Astrocyte of the hippocampus (primary cell): ENCODE results near the gene LSM6.
A peak's percentile ranks its signal among the peaks of the same experiment; 100 is the strongest.

ENCODE experiments used
- DNase-seq: peaks from one replicate; pipeline ENCODE4 v3.0.0; 2011; ENCODE audit warnings: low read depth, low spot score

Gene LSM6

DNA sequence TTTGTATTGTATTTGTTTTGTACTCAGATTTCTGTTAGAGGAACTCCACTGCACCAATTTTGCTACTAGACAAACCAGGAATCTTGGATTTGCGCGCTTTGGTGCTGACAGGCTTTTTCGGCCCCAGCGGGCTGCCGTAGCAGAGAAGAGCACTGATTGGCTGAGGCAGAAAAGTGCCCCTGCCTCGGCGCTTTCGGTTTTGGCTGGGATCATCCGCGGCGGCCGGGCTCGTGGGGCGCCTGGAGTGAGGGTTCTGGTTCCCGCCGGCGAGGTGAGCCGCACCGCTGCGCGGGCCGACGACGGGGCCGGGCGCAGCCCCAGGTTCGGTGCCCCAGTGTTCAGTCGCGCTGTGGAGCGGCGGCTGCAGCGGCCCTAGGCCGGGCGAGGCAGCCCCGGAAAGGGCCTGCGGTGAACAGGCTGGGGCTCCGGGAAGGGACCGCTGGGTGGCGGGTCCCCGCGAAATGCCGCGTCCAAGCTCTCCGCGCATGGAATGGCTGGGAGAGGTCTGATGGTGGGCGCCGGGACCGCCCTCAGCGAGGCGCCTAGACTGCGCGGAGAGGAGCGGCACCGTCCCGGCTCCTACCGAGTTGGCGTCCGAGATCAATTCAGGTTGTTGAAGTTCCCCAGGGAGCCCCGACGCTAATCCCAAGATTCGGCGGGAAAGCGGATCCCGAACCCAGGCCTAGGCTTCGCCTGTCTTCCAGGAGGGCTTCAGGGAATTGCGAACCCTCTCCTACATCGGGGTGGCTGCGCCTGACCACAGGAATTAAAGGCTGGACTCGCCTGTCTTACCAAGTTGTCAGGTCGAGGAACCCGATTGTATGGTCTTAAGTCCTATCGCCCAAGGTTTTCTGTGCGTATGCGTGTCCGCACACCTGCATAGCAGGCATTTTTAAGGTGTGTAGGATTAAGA lies at the start of gene LSM6:
Gene LSM6 (plus strand): TSS at position 178 of the 913 bp plus-strand sequence. CDS start 7,204 bp downstream, outside the sequence.
- peak; percentile 93 for DNase-seq

- no peak for DNase-seq
Measured at GRCh38 chr4:146132445-146132844, 43.1 kb upstream of the LSM6 start.

GRCh38 chr4:146134761-146135445 lies 40.6 kb upstream of the LSM6 start:
- peak; percentile 66 for DNase-seq

- DNase-seq, result no peak
Measured at GRCh38 chr4:146135941-146136340, 39.6 kb upstream of the LSM6 start.

GRCh38 chr4:146142768-146143167 lies 32.8 kb upstream of the LSM6 start:
- DNase-seq, result no peak

DNA sequence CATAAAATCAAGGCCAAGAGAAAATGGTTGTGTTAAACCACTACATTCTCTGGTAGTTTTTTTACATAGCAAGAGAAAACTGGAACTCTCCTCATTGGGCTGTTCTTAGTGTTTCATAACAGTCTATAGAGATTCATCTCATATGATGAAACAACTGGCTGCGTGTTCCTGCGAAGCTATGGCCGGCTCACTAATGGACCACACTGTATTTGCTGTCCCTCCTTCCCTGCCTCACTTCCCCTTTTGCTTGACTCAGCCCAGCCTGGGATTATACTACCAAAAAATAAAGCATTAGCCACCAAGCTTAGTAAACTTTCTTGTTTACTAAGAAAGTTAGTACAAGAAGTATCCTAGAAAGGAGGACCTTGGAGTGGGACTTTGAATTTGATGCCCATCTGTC lies 31.6 kb upstream of the LSM6 start:
- no peak for DNase-seq

DNA sequence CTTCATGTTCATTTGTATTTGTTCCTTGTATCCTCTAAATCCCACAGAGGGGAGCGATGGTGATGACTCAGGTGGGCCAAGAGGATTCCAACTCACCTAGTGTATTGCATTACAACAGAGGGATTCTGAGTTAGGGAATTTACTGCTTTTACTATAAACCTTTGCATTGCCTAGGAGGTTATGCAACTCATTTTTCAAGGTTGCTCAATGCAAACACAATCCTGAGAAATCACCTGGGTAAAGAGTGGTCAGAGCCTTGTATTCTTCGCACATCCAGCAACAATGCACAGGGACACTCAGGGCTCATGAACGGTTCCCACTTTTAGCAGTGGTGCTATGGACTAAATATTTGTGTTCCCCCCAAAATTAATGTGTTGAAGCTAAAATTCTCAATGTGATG lies 28.6 kb upstream of the LSM6 start:
- DNase-seq, result no peak

DNA sequence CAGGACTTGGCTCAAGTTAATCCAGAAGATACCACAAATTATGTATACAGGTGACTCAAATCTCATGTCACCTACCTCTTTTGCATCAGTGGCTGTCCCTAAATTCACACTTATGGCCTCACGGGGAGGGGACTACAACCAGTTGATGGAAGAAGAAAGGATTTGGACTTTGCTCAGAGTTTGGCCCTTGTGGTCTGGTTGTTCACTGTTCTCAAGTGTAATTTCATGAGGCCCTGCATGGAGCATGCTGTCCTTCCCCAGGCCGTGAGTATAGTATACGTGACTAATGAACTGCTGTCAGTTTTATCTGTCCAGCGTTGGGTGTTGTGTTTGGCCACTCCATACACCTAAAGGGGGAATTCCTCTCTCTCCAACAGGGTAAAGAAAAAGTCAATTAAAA lies 27.5 kb upstream of the LSM6 start:
- no peak for DNase-seq

DNA sequence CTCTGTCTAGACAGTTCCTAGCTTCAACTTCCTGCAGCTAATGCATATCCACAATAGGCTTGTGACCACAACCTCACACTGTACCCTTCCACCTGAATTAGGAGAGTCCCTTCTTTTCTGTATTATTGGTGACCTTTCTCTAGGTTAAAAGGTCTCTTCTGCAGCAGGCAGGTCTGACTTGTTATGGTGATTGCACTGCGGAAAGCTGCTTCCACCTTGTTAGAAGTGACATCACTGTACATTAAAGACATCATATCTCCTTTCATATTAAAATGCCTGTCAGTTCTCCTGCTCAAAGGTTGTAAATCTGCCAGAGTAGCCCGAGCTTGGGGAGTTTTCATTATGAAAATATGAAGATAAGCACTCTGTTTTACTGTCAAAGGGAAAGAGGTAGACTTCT lies 21.5 kb upstream of the LSM6 start:
- no peak for DNase-seq

- DNase-seq, result no peak
Measured at GRCh38 chr4:146155152-146155724, 20.3 kb upstream of the LSM6 start.

DNA sequence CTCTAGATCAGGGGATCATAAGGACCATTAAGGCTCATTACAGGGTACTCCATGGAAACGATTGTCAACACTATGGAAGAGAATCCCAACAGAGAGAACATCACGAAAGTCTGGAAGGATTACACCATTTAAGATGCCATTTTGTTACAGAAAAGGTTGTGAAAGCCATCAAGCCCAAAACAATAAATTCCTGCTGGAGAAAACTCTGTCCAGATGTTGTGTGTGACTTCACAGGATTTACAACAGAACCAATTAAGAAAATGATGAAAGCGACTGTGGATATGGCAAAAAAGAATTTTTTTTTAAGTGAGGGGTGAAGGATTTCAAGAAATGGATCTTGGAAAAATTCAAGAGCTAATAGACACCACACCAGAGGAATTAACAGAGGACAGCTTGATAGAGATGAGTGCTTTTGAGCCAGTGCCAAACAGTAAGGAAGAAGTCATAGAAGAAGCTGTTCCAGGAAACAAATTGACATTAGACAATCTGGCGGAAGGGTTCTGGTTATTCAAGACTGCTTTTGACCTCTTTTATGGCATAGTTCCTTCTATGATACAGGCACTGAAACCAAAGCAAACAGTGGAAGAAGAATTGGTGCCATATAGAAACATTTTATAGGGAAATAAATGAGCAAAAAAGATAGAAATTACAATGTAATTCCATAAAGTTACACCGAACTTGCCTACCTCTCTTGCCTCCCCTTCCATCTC lies 17.3 kb upstream of the LSM6 start:
- DNase-seq, result no peak

DNA sequence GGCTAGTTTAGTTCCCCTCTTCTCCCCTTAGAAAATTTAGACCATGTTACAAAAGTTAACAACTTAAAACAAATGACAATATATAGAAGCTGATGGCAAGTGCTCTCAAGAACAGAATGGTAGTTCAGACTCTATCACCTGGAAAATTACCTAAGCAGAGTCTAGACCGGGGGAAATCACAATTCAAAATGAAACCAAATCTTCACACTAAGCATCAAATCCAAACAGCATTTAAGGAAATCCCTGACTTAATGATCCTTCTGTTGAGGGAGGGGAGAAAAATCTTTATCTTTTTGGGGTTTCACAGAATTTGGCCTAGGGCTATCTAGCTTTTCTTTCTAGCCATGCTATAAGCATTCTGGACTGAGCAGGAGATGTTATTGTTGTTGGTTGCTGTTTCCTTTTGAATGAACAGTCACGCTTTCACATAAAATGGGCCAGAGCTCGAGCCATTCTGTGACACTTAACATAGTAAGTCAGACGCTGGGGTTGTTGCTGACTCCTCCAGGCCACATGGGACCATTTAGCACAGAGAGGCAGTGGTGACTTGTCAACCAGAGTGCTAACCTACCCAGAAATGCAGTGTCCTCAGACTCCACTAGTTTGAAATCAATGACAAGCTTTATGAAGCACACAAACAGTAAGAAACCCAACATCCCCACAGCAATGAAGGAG lies 16.0 kb upstream of the LSM6 start:
- no peak for DNase-seq

- no peak for DNase-seq
Measured at GRCh38 chr4:146161243-146161642, 14.3 kb upstream of the LSM6 start.

DNA sequence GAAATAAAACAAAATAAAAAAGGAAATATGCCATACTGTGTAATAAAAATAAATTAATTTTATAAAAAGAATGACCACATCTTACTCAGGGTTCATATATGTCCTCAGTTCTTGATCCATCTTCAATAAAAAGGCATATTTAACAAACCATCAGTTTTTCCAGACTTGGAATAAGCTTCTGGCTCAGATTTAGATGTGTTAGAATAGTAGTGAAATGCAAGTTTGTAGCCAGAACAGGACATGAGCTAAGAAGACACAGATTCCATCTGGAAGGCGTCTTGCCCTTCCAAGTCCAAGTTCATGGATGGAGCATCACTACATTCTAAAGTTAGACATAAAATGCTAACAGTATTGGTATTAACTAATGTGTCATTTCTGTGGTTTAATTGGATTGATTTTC lies 10.3 kb upstream of the LSM6 start:
- DNase-seq, result no peak

DNA sequence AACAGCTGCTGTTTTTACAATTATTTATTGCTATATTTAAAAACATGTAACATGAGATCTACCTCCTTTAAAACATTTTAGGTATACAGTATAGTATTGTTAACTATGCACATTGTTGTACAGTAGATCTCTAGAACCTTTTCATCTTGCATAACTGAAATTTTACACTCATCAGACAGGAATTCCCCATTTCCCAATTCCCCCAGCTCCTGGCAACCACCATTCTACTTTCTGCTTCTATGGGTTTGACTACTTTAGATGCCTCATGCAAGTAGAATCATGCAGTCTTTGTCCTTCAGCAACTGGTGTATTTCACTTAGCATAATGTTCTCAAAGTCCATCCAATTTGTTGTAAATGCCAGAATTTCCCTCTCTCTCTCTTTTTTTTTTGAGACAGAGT lies 9.7 kb upstream of the LSM6 start:
- DNase-seq, result peak; percentile 80

DNA sequence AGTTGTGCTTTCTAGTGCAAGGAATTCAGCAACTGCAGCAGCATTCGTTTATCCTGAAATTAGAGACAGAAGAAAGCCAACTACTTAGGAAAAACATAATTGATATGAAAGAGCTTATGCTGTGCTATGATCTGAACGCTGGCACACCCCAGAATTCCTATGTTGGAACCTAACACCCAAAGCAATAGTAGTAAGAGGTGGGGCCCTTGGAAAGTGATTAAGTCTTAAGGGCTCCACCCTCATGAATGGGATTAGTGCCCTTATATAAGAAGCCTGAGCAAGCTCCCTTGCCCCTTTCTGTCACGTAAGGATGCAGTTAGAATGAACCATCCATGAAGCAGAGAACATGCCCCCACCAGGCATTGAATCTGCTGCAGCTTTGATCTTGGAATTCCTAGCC lies 5.4 kb upstream of the LSM6 start:
- DNase-seq, result no peak

DNA sequence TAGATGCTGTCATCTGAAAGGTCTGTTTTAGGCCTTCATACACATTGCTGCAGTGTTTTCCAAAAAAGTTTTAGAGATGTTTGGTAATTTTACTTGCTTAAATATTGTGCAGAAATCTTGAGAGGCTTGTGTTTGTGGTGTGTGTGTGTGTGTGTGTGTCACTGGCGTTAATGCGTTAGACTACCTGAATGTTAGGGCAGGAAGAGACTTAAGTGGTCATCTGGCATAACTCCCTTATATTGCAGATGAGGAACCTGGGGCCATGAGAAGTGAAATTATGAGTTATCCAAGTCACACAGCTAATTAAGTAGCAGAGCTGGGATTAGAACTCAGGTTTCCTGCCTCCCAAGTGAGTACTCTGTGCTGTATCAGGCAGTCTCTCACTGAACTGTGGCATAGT lies 1.4 kb downstream of the LSM6 start:
- DNase-seq, result no peak

GRCh38 chr4:146178126-146178525 lies 2.6 kb downstream of the LSM6 start:
- no peak for DNase-seq

- DNase-seq, result no peak
Measured at GRCh38 chr4:146179784-146180370, 4.4 kb downstream of the LSM6 start.

DNA sequence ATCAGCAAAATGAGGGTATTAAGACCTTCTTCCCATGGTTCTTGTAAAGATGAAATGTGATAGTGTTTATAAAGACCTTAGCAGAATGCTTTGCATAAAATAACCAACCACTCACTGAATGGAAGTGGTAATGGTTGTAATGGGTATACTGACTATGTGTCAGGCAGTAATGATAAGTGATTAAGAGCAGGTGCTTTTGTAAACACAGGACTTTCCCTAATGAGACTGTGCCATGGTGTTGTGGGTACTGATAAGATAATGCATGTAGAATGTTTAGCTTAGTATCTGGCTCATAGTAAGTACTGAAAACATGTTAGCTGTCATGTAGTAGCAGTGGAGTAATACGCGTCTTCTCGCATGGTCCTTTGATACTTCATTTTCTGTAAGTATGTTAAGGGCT lies 6.9 kb downstream of the LSM6 start:
- DNase-seq, result no peak

DNA sequence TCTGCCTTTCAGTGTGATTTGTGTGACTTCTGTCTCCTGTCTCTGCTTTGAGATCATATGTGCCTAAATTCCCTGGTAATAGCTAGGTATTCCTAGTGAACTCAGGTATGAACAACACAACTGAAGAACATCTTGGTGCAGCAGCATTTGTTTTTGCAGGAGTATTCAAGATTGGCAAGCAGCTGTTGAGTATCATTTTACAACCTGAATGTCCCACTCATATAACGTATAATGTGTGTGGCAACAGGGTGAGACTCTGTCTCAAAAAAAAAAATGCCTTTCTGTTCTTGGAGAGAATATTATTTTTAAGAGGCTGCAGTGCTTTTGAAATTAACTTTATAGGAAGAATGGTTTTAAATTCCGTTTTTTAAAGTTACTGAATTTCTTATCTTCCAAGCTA lies 7.7 kb downstream of the LSM6 start:
- no peak for DNase-seq
